ENCODE data around the gene ABCA13. TPM values are rescaled to one million over a fixed set of nuclear protein-coding genes. Genes with fewer than 3 reads are reported as not detected.

ABCA13 gene
- total and polyA plus RNA-seq, 4 donors, result 1.2 to 23.2 (median 3.5) TPM

GRCh38 chr7:48441848-48442492 lies 270.7 kb downstream of the ABCA13 start:
- H3K27me3 ChIP-seq (ENCODE audit: control insufficient read depth in 3 of 3, insufficient read depth in 3 of 3, low read length in 2 of 3), result no peaks in the 10 kb centered on the region
- peaks cover 0 to 1% (median 0%) of the 10 kb centered on the region in 4 donors for H3K9me3 ChIP-seq (ENCODE audit: control insufficient read depth in 4 of 4, insufficient read depth in 3 of 4, low read length in 3 of 4)
- no peak overlapping the region for H3K4me3 ChIP-seq
- no peaks in the 10 kb centered on the region for H3K4me1 ChIP-seq (ENCODE audit: control insufficient read depth in 5 of 5, insufficient read depth in 5 of 5, low read length in 5 of 5)
- no peak for ATAC-seq (ENCODE audit: insufficient read depth, low FRiP score)
- DNase-seq, result no peak
- WGBS, 2 donors, result 79 to 91% methylated on average over 8 of the region's 8 CpGs
- no peak overlapping the region for H3K27ac ChIP-seq (ENCODE audit: low read depth in 1 of 2, low read length in 1 of 2)
- no peak for TF ChIP-seq CTCF (IDR thresholded peaks at IDR 0.05; ENCODE audit: control extremely low read depth, extremely low read depth)
- H3K36me3 ChIP-seq (ENCODE audit: control insufficient read depth in 4 of 4, insufficient read depth in 4 of 4, low read length in 4 of 4), result no peaks in the 10 kb centered on the region
- no peak overlapping the region for H3K9ac ChIP-seq (ENCODE audit: insufficient read depth in 1 of 2, low read length in 2 of 2)

DNA sequence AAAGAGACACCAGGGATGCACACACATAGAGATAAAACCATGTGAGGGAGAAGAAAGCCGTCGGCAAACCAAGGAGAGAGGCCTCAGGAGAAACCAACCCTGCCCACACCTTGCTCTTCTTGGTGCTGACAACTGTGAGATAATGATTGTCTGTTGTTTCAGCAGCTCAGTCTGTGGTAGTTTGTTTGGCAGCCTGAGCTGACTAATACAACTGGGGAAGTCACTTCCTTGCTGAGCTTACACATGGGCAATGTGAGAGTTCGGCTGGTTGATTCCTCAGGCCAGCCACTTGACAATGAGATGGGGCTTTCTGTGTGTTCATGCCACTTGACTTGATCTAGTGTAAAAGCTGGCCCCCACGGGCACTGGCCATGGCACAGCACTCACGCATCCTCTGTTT lies 271.8 kb downstream of the ABCA13 start:
- 92 to 93% methylated on average over 5 of the region's 5 CpGs for WGBS, 2 donors
- no peak for ATAC-seq (ENCODE audit: insufficient read depth, low FRiP score)
- H3K9ac ChIP-seq (ENCODE audit: insufficient read depth in 1 of 2, low read length in 2 of 2), result no peak overlapping the region

DNA sequence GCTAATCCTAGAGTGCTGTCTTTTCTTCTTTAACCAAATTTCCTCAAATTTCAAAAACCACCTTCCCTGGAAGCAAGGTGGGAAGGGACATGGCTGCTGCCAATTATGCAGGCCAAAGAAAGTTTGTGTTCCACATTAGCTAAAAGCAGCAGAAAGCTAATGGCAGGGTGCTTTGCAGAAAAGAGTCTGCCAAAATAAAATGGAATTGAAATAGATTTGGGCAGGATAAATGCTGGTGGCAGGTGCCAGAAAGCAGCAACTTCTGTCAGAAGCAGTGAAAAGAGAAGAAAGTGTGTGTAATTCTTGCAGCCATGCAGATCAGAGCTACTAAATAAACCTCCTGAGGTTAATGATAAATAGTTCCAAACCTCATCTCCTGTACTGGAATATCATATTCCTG lies 275.5 kb downstream of the ABCA13 start:
- Histone ChIP-seq H3K9ac (ENCODE audit: insufficient read depth in 1 of 2, low read length in 2 of 2) (no peak overlapping the region), H3K4me3 (no peak overlapping the region), H3K27me3 (ENCODE audit: control insufficient read depth in 3 of 3, insufficient read depth in 3 of 3, low read length in 2 of 3) (no peaks in the 10 kb centered on the region), H3K9me3 (ENCODE audit: control insufficient read depth in 4 of 4, insufficient read depth in 3 of 4, low read length in 3 of 4) (peaks cover 0 to 1% (median 0%) of the 10 kb centered on the region in 4 donors), H3K36me3 (ENCODE audit: control insufficient read depth in 4 of 4, insufficient read depth in 4 of 4, low read length in 4 of 4) (no peaks in the 10 kb centered on the region), H3K4me1 (ENCODE audit: control insufficient read depth in 5 of 5, insufficient read depth in 5 of 5, low read length in 5 of 5) (no peaks in the 10 kb centered on the region), H3K27ac (ENCODE audit: low read depth in 1 of 2, low read length in 1 of 2) (no peak overlapping the region)
- TF ChIP-seq CTCF (IDR thresholded peaks at IDR 0.05; ENCODE audit: control extremely low read depth, extremely low read depth), result no peak
- DNase-seq (no peak), ATAC-seq (ENCODE audit: insufficient read depth, low FRiP score) (no peak)

More for the DNA sequence above, 271.8 kb downstream of the ABCA13 start:
- Histone ChIP-seq H3K4me3 (no peak overlapping the region), H3K4me1 (ENCODE audit: control insufficient read depth in 5 of 5, insufficient read depth in 5 of 5, low read length in 5 of 5) (no peaks in the 10 kb centered on the region), H3K36me3 (ENCODE audit: control insufficient read depth in 4 of 4, insufficient read depth in 4 of 4, low read length in 4 of 4) (no peaks in the 10 kb centered on the region), H3K27ac (ENCODE audit: low read depth in 1 of 2, low read length in 1 of 2) (no peak overlapping the region), H3K9me3 (ENCODE audit: control insufficient read depth in 4 of 4, insufficient read depth in 3 of 4, low read length in 3 of 4) (peaks cover 0 to 1% (median 0%) of the 10 kb centered on the region in 4 donors), H3K27me3 (ENCODE audit: control insufficient read depth in 3 of 3, insufficient read depth in 3 of 3, low read length in 2 of 3) (no peaks in the 10 kb centered on the region)
- DNase-seq, result no peak
- no peak for TF ChIP-seq CTCF (IDR thresholded peaks at IDR 0.05; ENCODE audit: control extremely low read depth, extremely low read depth)

DNA sequence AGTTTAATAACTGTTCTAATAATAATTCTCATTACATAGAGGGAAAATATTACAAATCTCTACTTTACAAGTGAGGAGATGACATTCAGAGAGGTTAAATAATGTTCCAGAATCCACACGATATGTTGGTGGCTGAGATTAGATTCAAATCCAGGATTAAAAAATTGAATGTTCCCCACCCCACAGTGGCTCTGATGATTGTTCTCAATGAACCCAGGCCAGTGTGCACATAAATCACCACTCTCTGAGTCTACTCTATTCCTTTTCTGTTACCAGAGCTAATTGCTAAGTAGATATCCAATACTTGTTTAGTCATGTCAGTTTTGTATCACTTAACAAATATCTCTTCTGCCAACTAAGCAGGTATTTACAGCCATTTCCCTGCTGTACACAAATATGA lies 281.0 kb downstream of the ABCA13 start:
- ATAC-seq (ENCODE audit: insufficient read depth, low FRiP score), result no peak
- no peaks in the 10 kb centered on the region for H3K36me3 ChIP-seq (ENCODE audit: control insufficient read depth in 4 of 4, insufficient read depth in 4 of 4, low read length in 4 of 4)
- no peak for DNase-seq
- no peaks in the 10 kb centered on the region for H3K27me3 ChIP-seq (ENCODE audit: control insufficient read depth in 3 of 3, insufficient read depth in 3 of 3, low read length in 2 of 3)
- no peaks in the 10 kb centered on the region for H3K4me1 ChIP-seq (ENCODE audit: control insufficient read depth in 5 of 5, insufficient read depth in 5 of 5, low read length in 5 of 5)
- H3K27ac ChIP-seq (ENCODE audit: low read depth in 1 of 2, low read length in 1 of 2), result no peak overlapping the region
- 79 to 95% methylated on average over 1 of the region's 1 CpG for WGBS, 2 donors
- TF ChIP-seq CTCF (IDR thresholded peaks at IDR 0.05; ENCODE audit: control extremely low read depth, extremely low read depth), result no peak
- H3K9ac ChIP-seq (ENCODE audit: insufficient read depth in 1 of 2, low read length in 2 of 2), result no peak overlapping the region
- peaks cover 0 to 4% (median 0%) of the 10 kb centered on the region in 4 donors for H3K9me3 ChIP-seq (ENCODE audit: control insufficient read depth in 4 of 4, insufficient read depth in 3 of 4, low read length in 3 of 4)
- no peak overlapping the region for H3K4me3 ChIP-seq

All from lung (tissue), 12 donors.